Lower lobe of right lung (tissue), 2 donors: ENCODE measurements around the gene POU1F1. TPM values are rescaled to one million over a fixed set of nuclear protein-coding genes. Genes with fewer than 3 reads are reported as not detected.

Experiments used
- ATAC-seq, 2 donors: fragments of 200-7000 bp; cut with Tn5 transposase; one replicate each; pipeline ENCODE4 v1.9.1; 2020 to 2022; ENCODE audit warnings: mild to moderate bottlenecking in 2 of 2, moderate library complexity in 2 of 2
- DNase-seq: peaks from one replicate; pipeline ENCODE4 v3.0.0-alpha.2; 2020
- H3K27ac ChIP-seq: fragments of 200-600 bp; one replicate; pipeline ENCODE4 v1.8.0; 2022
- H3K27me3 ChIP-seq: fragments of 200-600 bp; one replicate; pipeline ENCODE4 v1.8.0; 2022; ENCODE audit warnings: low read depth
- H3K36me3 ChIP-seq: fragments of 200-600 bp; one replicate; pipeline ENCODE4 v1.8.0; 2022; ENCODE audit warnings: mild to moderate bottlenecking
- H3K4me1 ChIP-seq: fragments of 200-600 bp; one replicate; pipeline ENCODE4 v1.8.0; 2022
- H3K4me3 ChIP-seq: fragments of 200-600 bp; one replicate; pipeline ENCODE4 v1.8.0; 2022; ENCODE audit warnings: mild to moderate bottlenecking
- H3K9me3 ChIP-seq: fragments of 200-600 bp; one replicate; pipeline ENCODE4 v1.8.0; 2022
- intact Hi-C: fragments of 100-400 bp; cut with DNase I; formaldehyde crosslinking; loops from one replicate; pipeline ENCODE4 v1.11.0; 2022
- total RNA-seq: library from RNA; stranded (reverse); fragmentation: NEBNext Ultra II Directional; extraction: Animal tissue kit (Norgen Biotek cat#: 25700); gene quantifications from one replicate; pipeline ENCODE4 v1.2.1, GENCODE V29; 2021
- TF ChIP-seq, protein P1 (sequence below): fragments of 200-600 bp; IDR thresholded peaks from one replicate; pipeline ENCODE4 v1.8.0; 2022; ENCODE audit warnings: antibody characterized with exemption, mild to moderate bottlenecking
- donor health status: DM: no; HTN: yes; CAD: no; lungs with severe emphysema.

Gene POU1F1
- total RNA-seq, 1 donor from 2014 or later = not detected

DNA sequence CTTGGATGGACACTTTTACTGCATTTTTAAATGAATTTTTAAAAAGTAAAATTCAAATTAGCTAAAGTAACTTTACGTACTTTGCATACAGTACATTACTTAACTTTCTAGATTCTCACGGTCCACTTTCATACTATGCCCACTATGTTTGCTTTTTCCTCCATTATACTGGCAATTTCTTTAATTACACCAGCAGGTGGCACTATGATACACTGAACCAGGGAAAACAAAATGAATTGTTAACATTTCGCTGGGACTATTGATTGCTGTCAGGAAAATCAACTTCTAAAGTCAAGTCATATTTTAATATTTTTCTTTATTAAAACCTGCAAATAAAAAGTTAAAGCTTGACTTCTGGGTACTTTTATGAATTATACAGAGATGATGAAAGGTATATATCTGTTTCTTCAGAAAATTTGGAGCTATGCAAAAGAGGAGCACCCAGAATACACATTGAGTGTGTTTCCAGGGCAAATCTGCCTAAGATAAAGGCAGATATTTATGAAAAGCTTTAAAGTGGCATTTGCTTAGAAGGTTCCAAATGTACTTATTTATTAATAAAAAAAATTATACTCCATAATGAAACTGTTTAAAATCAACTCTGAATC is 21.8 kb upstream of the POU1F1 start:
- TF ChIP-seq, protein P1, sequence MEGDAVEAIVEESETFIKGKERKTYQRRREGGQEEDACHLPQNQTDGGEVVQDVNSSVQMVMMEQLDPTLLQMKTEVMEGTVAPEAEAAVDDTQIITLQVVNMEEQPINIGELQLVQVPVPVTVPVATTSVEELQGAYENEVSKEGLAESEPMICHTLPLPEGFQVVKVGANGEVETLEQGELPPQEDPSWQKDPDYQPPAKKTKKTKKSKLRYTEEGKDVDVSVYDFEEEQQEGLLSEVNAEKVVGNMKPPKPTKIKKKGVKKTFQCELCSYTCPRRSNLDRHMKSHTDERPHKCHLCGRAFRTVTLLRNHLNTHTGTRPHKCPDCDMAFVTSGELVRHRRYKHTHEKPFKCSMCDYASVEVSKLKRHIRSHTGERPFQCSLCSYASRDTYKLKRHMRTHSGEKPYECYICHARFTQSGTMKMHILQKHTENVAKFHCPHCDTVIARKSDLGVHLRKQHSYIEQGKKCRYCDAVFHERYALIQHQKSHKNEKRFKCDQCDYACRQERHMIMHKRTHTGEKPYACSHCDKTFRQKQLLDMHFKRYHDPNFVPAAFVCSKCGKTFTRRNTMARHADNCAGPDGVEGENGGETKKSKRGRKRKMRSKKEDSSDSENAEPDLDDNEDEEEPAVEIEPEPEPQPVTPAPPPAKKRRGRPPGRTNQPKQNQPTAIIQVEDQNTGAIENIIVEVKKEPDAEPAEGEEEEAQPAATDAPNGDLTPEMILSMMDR = peak; percentile 66
- peak; percentile 66 to 70 for ATAC-seq
- H3K27ac ChIP-seq = no peak overlapping the region
- no peaks in the 10 kb centered on the region for H3K27me3 ChIP-seq
- no peak for DNase-seq
- H3K4me3 ChIP-seq = no peak overlapping the region
- H3K4me1 ChIP-seq = no peaks in the 10 kb centered on the region
- intact Hi-C loops = no loop called here
- no peaks in the 10 kb centered on the region for H3K9me3 ChIP-seq
- H3K36me3 ChIP-seq = no peaks in the 10 kb centered on the region

GRCh38 chr3:87288446-87288845 is 12.1 kb upstream of the POU1F1 start:
- Histone ChIP-seq H3K36me3 (no peaks in the 10 kb centered on the region), H3K9me3 (no peaks in the 10 kb centered on the region), H3K27ac (no peak overlapping the region), H3K4me3 (no peak overlapping the region), H3K27me3 (no peaks in the 10 kb centered on the region), H3K4me1 (no peaks in the 10 kb centered on the region)
- ATAC-seq (no peak), DNase-seq (no peak)
- TF ChIP-seq, protein P1 = no peak
- intact Hi-C loops = no loop called here

GRCh38 chr3:87287011-87287410 is 10.6 kb upstream of the POU1F1 start:
- Histone ChIP-seq H3K27me3 (no peaks in the 10 kb centered on the region), H3K9me3 (no peaks in the 10 kb centered on the region), H3K4me1 (no peaks in the 10 kb centered on the region), H3K27ac (no peak overlapping the region), H3K36me3 (no peaks in the 10 kb centered on the region), H3K4me3 (no peak overlapping the region)
- TF ChIP-seq, protein P1 = no peak
- DNase-seq (no peak), ATAC-seq (no peak)
- intact Hi-C loops = no loop called here

DNA sequence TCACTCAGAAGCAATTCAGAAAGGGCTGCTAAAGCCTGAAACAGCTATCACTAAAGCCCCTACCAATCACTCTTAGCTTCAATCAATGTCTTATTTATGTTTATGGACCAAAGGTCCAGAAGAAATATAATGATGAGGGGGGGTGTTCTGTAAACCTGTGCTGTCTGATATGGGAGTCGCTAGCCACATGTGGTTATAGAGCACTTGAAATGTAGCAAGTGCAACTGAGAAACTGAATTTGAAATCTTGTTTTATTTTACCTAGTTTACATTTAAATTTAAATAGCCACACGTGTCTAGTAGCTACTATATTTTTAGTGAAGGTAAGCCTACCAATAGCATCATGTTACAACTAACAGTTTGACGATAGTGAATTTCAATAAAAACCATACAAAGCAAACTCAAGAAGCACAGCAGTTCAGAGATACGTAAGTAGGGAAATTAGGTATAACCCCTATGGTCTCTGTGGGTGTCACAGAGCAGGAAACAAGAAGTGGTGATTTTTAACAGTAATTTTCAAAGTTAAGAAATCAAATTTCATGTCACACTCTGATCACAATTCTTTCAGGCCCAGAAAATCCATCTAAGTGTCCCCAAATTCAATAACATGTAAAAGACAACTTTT is 3.6 kb downstream of the POU1F1 start:
- H3K27ac ChIP-seq = no peak overlapping the region
- no peaks in the 10 kb centered on the region for H3K27me3 ChIP-seq
- no peaks in the 10 kb centered on the region for H3K36me3 ChIP-seq
- no peak for DNase-seq
- TF ChIP-seq, protein P1 = no peak
- H3K9me3 ChIP-seq = no peaks in the 10 kb centered on the region
- no peak overlapping the region for H3K4me3 ChIP-seq
- intact Hi-C loops = no loop called here
- no peaks in the 10 kb centered on the region for H3K4me1 ChIP-seq
- ATAC-seq = no peak

- intact Hi-C loops = no loop called here
- TF ChIP-seq, protein P1 = no peak
Measured at GRCh38 chr3:87270908-87271700, 5.3 kb downstream of the POU1F1 start.

More at GRCh38 chr3:87270908-87271700, 5.3 kb downstream of the POU1F1 start:
- no peak for DNase-seq
- no peak overlapping the region for H3K4me3 ChIP-seq
- H3K36me3 ChIP-seq = no peaks in the 10 kb centered on the region
- no peaks in the 10 kb centered on the region for H3K4me1 ChIP-seq
- no peak for ATAC-seq
- no peaks in the 10 kb centered on the region for H3K27me3 ChIP-seq
- no peak overlapping the region for H3K27ac ChIP-seq
- H3K9me3 ChIP-seq = no peaks in the 10 kb centered on the region
